Mesendoderm (in vitro differentiated cells): ENCODE data around the gene CACNG6.

Experiments used
- DNase-seq: peaks from one replicate; pipeline ENCODE4 v3.0.0; 2013
- H2AK5ac ChIP-seq: 2 replicates; pipeline ENCODE4 v1.6.1; 2013; ENCODE audit warnings: low read length, inconsistent platforms
- H2BK120ac ChIP-seq: 2 replicates; pipeline ENCODE4 v1.6.1; 2013; ENCODE audit warnings: low read depth, mild to moderate bottlenecking, low read length, moderate library complexity, mixed read lengths
- H2BK15ac ChIP-seq: replicated peaks from 2 replicates; pipeline ENCODE4 v1.6.1; 2013; ENCODE audit warnings: low read depth, mild to moderate bottlenecking, moderate library complexity
- H2BK5ac ChIP-seq: 2 replicates; pipeline ENCODE4 v1.6.1; 2013; ENCODE audit warnings: low read length, inconsistent platforms
- H3K18ac ChIP-seq: 2 replicates; pipeline ENCODE4 v1.6.1; 2013; ENCODE audit warnings: mild to moderate bottlenecking, low read length, mixed read lengths
- H3K23ac ChIP-seq: one replicate; pipeline ENCODE4 v1.6.1; 2013; ENCODE audit warnings: low read length
- H3K27ac ChIP-seq: 2 replicates; pipeline ENCODE4 v1.5.1; 2013; ENCODE audit warnings: low read depth, mild to moderate bottlenecking, inconsistent platforms, low read length, moderate library complexity
- H3K27me3 ChIP-seq: 2 replicates; pipeline ENCODE4 v1.6.1; 2013; ENCODE audit warnings: low read length, control low read depth, mild to moderate bottlenecking, inconsistent platforms; ENCODE audit not compliant: insufficient read depth, poor library complexity
- H3K36me3 ChIP-seq: 2 replicates; pipeline ENCODE4 v1.6.1; 2013; ENCODE audit warnings: low read length, inconsistent platforms; ENCODE audit not compliant: control insufficient read depth, insufficient read depth
- H3K4ac ChIP-seq: one replicate; pipeline ENCODE4 v1.6.1; 2013; ENCODE audit warnings: low read depth, mild to moderate bottlenecking, low read length, moderate library complexity
- H3K4me1 ChIP-seq: 2 replicates; pipeline ENCODE4 v1.6.1; 2013; ENCODE audit warnings: low read depth, low read length, inconsistent platforms; ENCODE audit not compliant: control insufficient read depth
- H3K4me2 ChIP-seq: 2 replicates; pipeline ENCODE4 v1.6.1; 2013; ENCODE audit warnings: low read length
- H3K4me3 ChIP-seq: 2 replicates; pipeline ENCODE4 v1.5.1; 2013; ENCODE audit warnings: mild to moderate bottlenecking, low read length
- H3K56ac ChIP-seq: one replicate; pipeline ENCODE4 v1.6.1; 2013; ENCODE audit warnings: low read length
- H3K79me1 ChIP-seq: 2 replicates; pipeline ENCODE4 v1.6.1; 2013; ENCODE audit warnings: low read length, inconsistent platforms
- H3K79me2 ChIP-seq: 2 replicates; pipeline ENCODE4 v1.6.1; 2013; ENCODE audit warnings: mild to moderate bottlenecking, low read length; ENCODE audit not compliant: control insufficient read depth, insufficient read depth
- H3K9ac ChIP-seq: 2 replicates; pipeline ENCODE4 v1.6.1; 2013; ENCODE audit warnings: low read length, inconsistent platforms
- H4K5ac ChIP-seq: one replicate; pipeline ENCODE4 v1.6.1; 2013; ENCODE audit warnings: low read length
- H4K8ac ChIP-seq: one replicate; pipeline ENCODE4 v1.6.1; 2013; ENCODE audit warnings: low read depth, mild to moderate bottlenecking, control low read depth, low read length, moderate library complexity
- WGBS: extraction: QIAGEN DNeasy Blood & Tissue Kit; methylation state at CpG from one replicate; pipeline ENCODE4 v1.1.7; 2013; ENCODE audit warnings: low lambda C conversion rate, missing lambda C conversion rate; ENCODE audit not compliant: insufficient coverage; ENCODE audit errors: extremely low coverage; 5-methylcytosine and 5-hydroxymethylcytosine counted together

Gene CACNG6

GRCh38 chr19:53971673-53972072 is 19.8 kb upstream of the CACNG6 start:
- no peaks in the 10 kb centered on the region for H3K36me3 ChIP-seq
- H2BK120ac ChIP-seq: no peak overlapping the region
- no peak overlapping the region for H2BK15ac ChIP-seq
- H3K18ac ChIP-seq: no peak overlapping the region
- no peaks in the 10 kb centered on the region for H3K79me2 ChIP-seq
- WGBS: no CpG with 5 or more reads among the region's 10 CpGs
- H3K27ac ChIP-seq: no peak overlapping the region
- no peak overlapping the region for H3K4ac ChIP-seq
- no peak overlapping the region for H3K56ac ChIP-seq
- H2BK5ac ChIP-seq: no peak overlapping the region
- no peak overlapping the region for H2AK5ac ChIP-seq
- no peak overlapping the region for H3K9ac ChIP-seq
- no peaks in the 10 kb centered on the region for H3K79me1 ChIP-seq
- H3K4me3 ChIP-seq: no peak overlapping the region
- H3K4me1 ChIP-seq: no peaks in the 10 kb centered on the region
- H3K27me3 ChIP-seq: no peaks in the 10 kb centered on the region
- no peak overlapping the region for H4K5ac ChIP-seq
- no peak for DNase-seq
- no peak overlapping the region for H4K8ac ChIP-seq
- H3K23ac ChIP-seq: no peak overlapping the region
- no peak overlapping the region for H3K4me2 ChIP-seq

- Histone ChIP-seq H3K56ac (peak overlapping the region; percentile 88), H3K18ac (no peak overlapping the region), H3K27ac (no peak overlapping the region), H2BK120ac (no peak overlapping the region), H4K8ac (no peak overlapping the region), H3K9ac (peak overlapping the region; percentile 72), H2BK15ac (no peak overlapping the region), H3K79me2 (no peaks in the 10 kb centered on the region), H2BK5ac (no peak overlapping the region), H3K79me1 (no peaks in the 10 kb centered on the region), H2AK5ac (no peak overlapping the region), H3K23ac (no peak overlapping the region), H4K5ac (no peak overlapping the region), H3K27me3 (no peaks in the 10 kb centered on the region), H3K4ac (no peak overlapping the region), H3K4me3 (peak overlapping the region; percentile 1), H3K4me1 (peaks cover 6% of the 10 kb centered on the region), H3K4me2 (peak overlapping the region; percentile 88), H3K36me3 (no peaks in the 10 kb centered on the region)
- DNase-seq: peak; percentile 97
- WGBS: no CpG with 5 or more reads among the region's 9 CpGs
Observed at GRCh38 chr19:53977429-53977990, 13.9 kb upstream of the CACNG6 start.

- no peak overlapping the region for H4K8ac ChIP-seq
- H2BK5ac ChIP-seq: no peak overlapping the region
- H2AK5ac ChIP-seq: no peak overlapping the region
- H3K27ac ChIP-seq: no peak overlapping the region
- DNase-seq: peak; percentile 100
- H2BK15ac ChIP-seq: no peak overlapping the region
- peaks cover 6% of the 10 kb centered on the region for H3K4me1 ChIP-seq
- H2BK120ac ChIP-seq: no peak overlapping the region
- no peak overlapping the region for H3K4ac ChIP-seq
- H4K5ac ChIP-seq: no peak overlapping the region
- no peak overlapping the region for H3K23ac ChIP-seq
- H3K56ac ChIP-seq: peak overlapping the region; percentile 88
- no peaks in the 10 kb centered on the region for H3K79me1 ChIP-seq
- H3K9ac ChIP-seq: peak overlapping the region; percentile 72
- H3K79me2 ChIP-seq: no peaks in the 10 kb centered on the region
- peak overlapping the region; percentile 59 for H3K4me3 ChIP-seq
- WGBS: no CpG with 5 or more reads among the region's 54 CpGs
- H3K18ac ChIP-seq: no peak overlapping the region
- no peaks in the 10 kb centered on the region for H3K36me3 ChIP-seq
- H3K27me3 ChIP-seq: no peaks in the 10 kb centered on the region
- H3K4me2 ChIP-seq: peak overlapping the region; percentile 88
Observed at GRCh38 chr19:53977991-53978731, 13.3 kb upstream of the CACNG6 start.

GRCh38 chr19:53978975-53979801 is 12.2 kb upstream of the CACNG6 start:
- no peak overlapping the region for H3K23ac ChIP-seq
- peak overlapping the region; percentile 44 for H3K18ac ChIP-seq
- 100% methylated on average over 5 of the region's 19 CpGs for WGBS
- no peak overlapping the region for H2BK120ac ChIP-seq
- H3K4me3 ChIP-seq: peak overlapping the region; percentile 66
- H3K9ac ChIP-seq: peak overlapping the region; percentile 80
- peak overlapping the region; percentile 21 for H3K4ac ChIP-seq
- no peak overlapping the region for H4K5ac ChIP-seq
- no peak overlapping the region for H2BK5ac ChIP-seq
- no peaks in the 10 kb centered on the region for H3K36me3 ChIP-seq
- H3K4me1 ChIP-seq: peaks cover 6% of the 10 kb centered on the region
- H3K4me2 ChIP-seq: peak overlapping the region; percentile 87
- H3K79me2 ChIP-seq: no peaks in the 10 kb centered on the region
- H3K56ac ChIP-seq: peak overlapping the region; percentile 85
- H2BK15ac ChIP-seq: no peak overlapping the region
- no peak overlapping the region for H3K27ac ChIP-seq
- no peak overlapping the region for H4K8ac ChIP-seq
- no peaks in the 10 kb centered on the region for H3K27me3 ChIP-seq
- DNase-seq: peak; percentile 49
- no peaks in the 10 kb centered on the region for H3K79me1 ChIP-seq
- H2AK5ac ChIP-seq: no peak overlapping the region

GRCh38 chr19:53980539-53981375 is 10.7 kb upstream of the CACNG6 start:
- Histone ChIP-seq H4K8ac (no peak overlapping the region), H3K79me2 (no peaks in the 10 kb centered on the region), H3K27ac (peak overlapping the region; percentile 42), H3K27me3 (no peaks in the 10 kb centered on the region), H4K5ac (no peak overlapping the region), H3K4ac (no peak overlapping the region), H3K9ac (peak overlapping the region; percentile 64), H2BK5ac (peak overlapping the region; percentile 8), H2BK15ac (no peak overlapping the region), H2BK120ac (no peak overlapping the region), H3K23ac (no peak overlapping the region), H3K4me1 (peaks cover 6% of the 10 kb centered on the region), H3K18ac (peak overlapping the region; percentile 24), H3K56ac (peak overlapping the region; percentile 96), H2AK5ac (no peak overlapping the region), H3K36me3 (no peaks in the 10 kb centered on the region), H3K4me2 (peak overlapping the region; percentile 59), H3K79me1 (no peaks in the 10 kb centered on the region), H3K4me3 (peak overlapping the region; percentile 10)
- WGBS: no CpG with 5 or more reads among the region's 20 CpGs
- peak; percentile 96 for DNase-seq
